UCSD-AML1 (cell line): Measurements from ENCODE around the gene SDHA.
"Not testable (repeated sequence)": the region's sequence is repeated elsewhere in the genome, so short reads cannot be mapped to it uniquely, and the experiment has no call there.

ENCODE experiments used
- DNase-seq: peaks from one replicate; lab custom pipeline; 2025; ENCODE audit not compliant: unreplicated experiment; lab: John Stamatoyannopoulos, UW

The SDHA gene

GRCh38 chr5:296954-297353 is 78.8 kb downstream of the SDHA start:
- DNase-seq, result not testable (repeated sequence)

GRCh38 chr5:297448-297847 is 79.3 kb downstream of the SDHA start:
- not testable (repeated sequence) for DNase-seq

- DNase-seq, result not testable (repeated sequence)
Observed at GRCh38 chr5:297991-298736, 80.0 kb downstream of the SDHA start.

DNA sequence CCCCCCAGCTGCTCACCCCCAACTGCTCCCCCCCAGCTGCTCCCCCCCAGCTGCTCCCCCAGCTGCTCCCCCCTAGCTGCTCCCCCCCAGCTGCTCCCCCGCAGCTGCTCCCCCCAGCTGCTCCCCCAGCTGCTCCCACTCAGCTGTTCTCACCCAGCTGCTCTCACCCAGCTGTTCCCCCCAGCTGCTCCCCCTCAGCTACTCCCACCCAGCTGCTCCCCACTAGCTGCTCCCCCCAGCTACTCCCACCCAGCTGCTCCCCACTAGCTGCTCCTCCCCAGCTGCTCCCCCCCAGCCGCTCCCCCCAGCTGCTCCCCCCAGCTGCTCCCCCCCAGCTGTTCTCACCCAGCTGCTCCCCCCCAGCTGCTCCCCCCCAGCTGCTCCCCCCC is 80.6 kb downstream of the SDHA start:
- DNase-seq, result no peak

GRCh38 chr5:299921-300320 is 81.8 kb downstream of the SDHA start:
- not testable (repeated sequence) for DNase-seq

DNA sequence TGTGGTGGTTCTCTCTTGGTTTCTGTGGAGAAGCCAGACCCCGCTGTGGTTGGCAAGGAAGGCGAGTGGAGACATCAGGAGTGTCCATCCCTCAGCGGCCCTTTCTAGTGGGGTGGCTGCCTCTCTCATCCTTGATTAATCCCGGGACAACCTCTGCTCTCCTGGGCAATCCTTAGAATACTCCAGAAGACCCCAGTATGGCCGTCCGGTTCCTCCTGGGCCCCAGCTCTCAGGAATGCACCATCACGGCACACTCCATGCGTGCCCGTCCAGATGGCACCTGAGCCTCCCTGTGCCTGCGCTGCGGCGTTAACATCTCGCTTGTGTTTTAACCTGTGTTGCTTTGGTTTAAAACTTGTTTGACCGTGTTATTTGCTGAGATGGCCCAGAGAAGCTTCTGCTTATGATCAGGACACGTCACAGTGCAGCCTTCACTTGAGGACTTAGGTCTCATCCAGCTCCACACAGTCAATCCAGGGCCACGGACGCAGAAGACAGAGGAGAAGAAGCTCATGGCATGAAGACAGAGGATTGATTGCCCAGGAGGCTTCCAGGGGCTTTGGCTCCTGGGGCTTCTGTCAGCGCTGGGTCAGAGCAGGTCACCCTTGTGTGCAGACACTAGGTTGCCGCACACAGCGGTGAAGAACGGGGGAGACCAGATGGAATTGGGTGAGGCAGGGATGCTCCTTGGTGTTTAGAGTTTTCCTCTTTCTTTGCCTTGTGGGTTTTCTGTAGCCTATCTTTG is 82.7 kb downstream of the SDHA start:
- not testable (repeated sequence) for DNase-seq

DNA sequence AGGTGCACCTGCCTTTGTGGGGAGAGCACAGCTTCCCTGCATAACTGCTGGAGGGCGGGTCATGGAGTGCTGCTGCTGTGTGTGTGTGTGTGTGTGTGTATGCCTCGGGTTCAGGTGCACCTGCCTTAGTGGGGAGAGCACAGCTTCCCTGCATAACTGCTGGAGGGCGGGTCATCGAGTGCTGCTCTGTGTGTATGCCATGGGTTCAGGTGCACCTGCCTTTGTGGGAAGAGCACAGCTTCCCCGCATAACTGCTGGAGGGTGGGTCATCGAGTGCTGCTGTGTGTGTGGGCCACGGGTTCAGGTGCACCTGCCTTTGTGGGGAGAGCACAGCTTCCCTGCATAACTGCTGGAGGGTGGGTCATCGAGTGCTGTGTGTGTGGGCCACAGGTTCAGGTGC is 84.3 kb downstream of the SDHA start:
- not testable (repeated sequence) for DNase-seq

GRCh38 chr5:302966-303365 is 84.8 kb downstream of the SDHA start:
- no peak for DNase-seq

DNA sequence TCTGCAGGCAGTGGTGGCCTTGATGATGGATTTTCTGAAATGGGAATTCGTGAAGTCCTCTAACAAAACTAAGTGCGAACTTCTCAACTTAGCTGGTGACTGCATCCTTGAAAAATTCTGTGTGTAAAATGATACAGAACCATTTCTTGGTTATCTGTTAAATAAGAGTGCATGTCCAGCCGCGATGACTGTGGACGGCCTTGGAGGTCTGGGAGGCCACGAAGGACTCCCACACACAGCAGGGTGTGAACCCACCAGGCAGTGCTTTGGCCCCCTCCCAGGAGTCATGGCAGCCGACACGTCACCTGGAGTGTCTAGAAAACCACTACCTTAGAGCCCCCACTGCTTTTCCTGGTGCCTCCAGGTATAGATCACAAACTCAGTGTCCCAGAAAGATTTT is 85.6 kb downstream of the SDHA start:
- DNase-seq, result not testable (repeated sequence)

DNA sequence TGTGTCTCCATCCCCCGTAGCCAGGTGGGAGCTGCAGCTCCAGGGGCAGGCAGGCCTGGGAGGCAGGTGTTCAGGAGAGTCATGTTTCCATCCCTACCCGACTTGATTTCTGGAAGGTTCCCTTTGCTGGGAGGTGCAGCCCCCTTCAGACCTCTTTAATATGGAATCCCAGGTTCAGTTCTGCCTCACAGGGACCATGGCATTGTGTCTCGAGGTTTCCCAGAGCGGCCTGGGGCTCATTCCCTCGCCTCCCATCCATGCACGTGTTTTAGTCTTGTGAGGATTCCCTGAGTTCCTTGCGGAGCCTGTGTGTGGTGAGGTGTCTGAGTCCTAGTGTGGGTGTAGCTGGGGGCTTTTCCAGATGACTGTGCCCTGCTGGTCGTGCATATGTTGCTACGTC is 86.9 kb downstream of the SDHA start:
- no peak for DNase-seq

DNA sequence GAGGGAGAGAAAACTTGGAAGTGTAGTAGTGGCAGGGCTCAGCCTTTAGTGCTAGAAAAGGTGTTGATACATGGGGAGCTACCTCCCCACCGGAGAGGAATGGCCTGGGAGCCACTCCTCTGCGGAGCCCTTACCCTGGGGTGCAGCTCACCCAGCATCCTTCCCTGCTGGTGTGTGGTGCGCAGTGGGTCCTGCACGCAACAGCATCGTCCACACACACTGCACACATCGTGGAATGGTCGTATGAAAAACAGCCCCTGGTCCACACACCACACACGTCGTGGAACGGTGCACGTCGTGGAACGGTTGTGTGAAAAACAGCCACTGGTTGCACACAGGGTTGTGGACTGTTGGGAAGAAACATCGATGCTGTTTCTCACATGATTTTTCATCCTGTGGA is 87.3 kb downstream of the SDHA start:
- no peak for DNase-seq

DNA sequence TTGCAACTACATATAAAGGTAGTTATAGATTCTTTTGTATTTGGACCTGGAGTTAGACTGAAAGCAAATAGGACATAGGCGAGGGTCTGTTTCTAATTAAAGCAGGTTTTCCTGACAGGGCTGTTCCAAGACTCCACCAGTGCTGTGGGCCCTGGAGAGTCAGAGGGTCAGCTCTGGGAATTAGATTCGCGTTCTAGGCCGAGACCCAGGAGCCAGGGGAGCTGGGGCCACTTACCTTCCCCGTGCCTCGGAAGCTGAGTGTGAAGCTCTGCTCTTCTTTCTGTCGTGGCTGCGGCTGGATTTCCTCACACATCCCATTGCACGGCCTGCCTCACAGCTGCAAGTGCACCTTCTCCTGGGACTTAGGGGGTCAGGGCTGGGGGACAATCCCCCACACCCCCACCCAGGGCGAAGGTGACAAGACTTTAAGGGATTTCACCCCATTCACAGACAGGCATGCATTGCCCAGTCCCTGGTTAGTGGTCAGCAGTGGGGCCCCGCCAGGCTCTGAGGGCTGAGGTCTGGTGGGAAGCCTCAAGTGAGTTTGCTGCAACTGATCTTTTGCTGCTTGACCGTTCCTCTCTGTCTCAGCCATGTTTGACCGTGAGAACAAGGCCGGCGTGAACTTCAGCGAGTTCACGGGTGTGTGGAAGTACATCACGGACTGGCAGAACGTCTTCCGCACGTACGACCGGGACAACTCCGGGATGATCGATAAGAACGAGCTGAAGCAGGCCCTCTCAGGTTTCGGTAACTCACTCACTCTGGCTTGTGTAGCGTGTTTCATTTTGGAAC is 88.1 kb downstream of the SDHA start:
- DNase-seq, result no peak
